Osteoblast (primary cell): ENCODE results near the gene GOLIM4. TPM values are rescaled to one million over a fixed set of nuclear protein-coding genes. Genes with fewer than 3 reads are reported as not detected.

Experiments
- DNase-seq: peaks from one replicate; pipeline ENCODE4 v3.0.0; 2011; ENCODE audit warnings: low spot score, mixed read lengths; ENCODE audit not compliant: insufficient read length; ENCODE audit errors: missing footprints
- H2AFZ ChIP-seq: 2 replicates; pipeline ENCODE4 v1.6.0; 2011; ENCODE audit warnings: mild to moderate bottlenecking, low read length
- H3K27ac ChIP-seq: 2 replicates; pipeline ENCODE4 v1.5.1; 2011; ENCODE audit warnings: mild to moderate bottlenecking, low read depth, low read length, moderate library complexity
- H3K27me3 ChIP-seq: 2 replicates; pipeline ENCODE4 v1.6.0; 2012; ENCODE audit warnings: mild to moderate bottlenecking, control low read depth, inconsistent platforms, low read length, moderate library complexity; ENCODE audit not compliant: insufficient read depth
- H3K36me3 ChIP-seq: 2 replicates; pipeline ENCODE4 v1.5.1; 2011; ENCODE audit warnings: mild to moderate bottlenecking, low read length, control low read depth, moderate library complexity; ENCODE audit not compliant: insufficient read depth
- H3K4me1 ChIP-seq: 2 replicates; pipeline ENCODE4 v1.5.1; 2011; ENCODE audit warnings: mild to moderate bottlenecking, low read length, control low read depth, moderate library complexity; ENCODE audit not compliant: insufficient read depth
- H3K4me2 ChIP-seq: 2 replicates; pipeline ENCODE4 v1.6.0; 2011; ENCODE audit warnings: mild to moderate bottlenecking, low read length; ENCODE audit not compliant: insufficient read depth
- H3K4me3 ChIP-seq: fragments of 200-600 bp; sonication (generic); 3 replicates; pipeline ENCODE4 v1.5.1; 2012; ENCODE audit warnings: mild to moderate bottlenecking, low read length, inconsistent platforms; ENCODE audit not compliant: insufficient read depth
- H3K79me2 ChIP-seq: 2 replicates; pipeline ENCODE4 v1.6.0; 2012; ENCODE audit warnings: mild to moderate bottlenecking, low read length, control low read depth, inconsistent platforms; ENCODE audit not compliant: insufficient read depth
- H3K9me3 ChIP-seq: 2 replicates; pipeline ENCODE4 v1.5.1; 2011; ENCODE audit warnings: low read depth, low read length, control low read depth
- H4K20me1 ChIP-seq: 2 replicates; pipeline ENCODE4 v1.6.0; 2012; ENCODE audit warnings: mild to moderate bottlenecking, low read length, control low read depth; ENCODE audit not compliant: insufficient read depth
- total RNA-seq: library from RNA; depleted of rRNA; stranded (reverse); fragments of >200 nt; gene quantifications from 2 replicates; pipeline ENCODE4 v1.2.3, GENCODE V29; 2012
- TF ChIP-seq, protein P1 (sequence below): IDR thresholded peaks from 2 replicates; pipeline ENCODE4 v1.5.1; 2011; ENCODE audit warnings: mild to moderate bottlenecking, low read depth, low read length, moderate library complexity; ENCODE audit errors: extremely low read depth

GOLIM4 gene
- total RNA-seq, 1 donor, result 44.5 TPM

DNA sequence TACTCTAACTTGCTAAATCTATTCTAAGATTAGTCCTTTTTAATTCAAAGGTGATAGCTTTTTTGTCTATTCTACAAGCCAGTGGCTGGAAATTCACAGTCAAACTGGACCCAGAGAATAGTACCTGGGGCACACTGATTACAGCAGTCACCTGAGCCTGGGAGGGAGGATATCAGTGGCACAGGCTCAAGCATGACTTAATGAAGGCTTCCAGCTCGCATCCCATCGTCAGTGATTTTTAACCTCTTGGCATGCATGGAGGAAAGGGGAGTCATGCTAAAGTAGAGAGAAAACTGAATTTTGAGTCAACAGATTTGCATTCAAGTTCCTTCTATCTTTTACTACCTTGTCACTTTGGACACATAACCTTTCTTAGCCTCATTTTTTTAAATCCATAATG is 24.8 kb downstream of the GOLIM4 start:
- TF ChIP-seq, protein P1, sequence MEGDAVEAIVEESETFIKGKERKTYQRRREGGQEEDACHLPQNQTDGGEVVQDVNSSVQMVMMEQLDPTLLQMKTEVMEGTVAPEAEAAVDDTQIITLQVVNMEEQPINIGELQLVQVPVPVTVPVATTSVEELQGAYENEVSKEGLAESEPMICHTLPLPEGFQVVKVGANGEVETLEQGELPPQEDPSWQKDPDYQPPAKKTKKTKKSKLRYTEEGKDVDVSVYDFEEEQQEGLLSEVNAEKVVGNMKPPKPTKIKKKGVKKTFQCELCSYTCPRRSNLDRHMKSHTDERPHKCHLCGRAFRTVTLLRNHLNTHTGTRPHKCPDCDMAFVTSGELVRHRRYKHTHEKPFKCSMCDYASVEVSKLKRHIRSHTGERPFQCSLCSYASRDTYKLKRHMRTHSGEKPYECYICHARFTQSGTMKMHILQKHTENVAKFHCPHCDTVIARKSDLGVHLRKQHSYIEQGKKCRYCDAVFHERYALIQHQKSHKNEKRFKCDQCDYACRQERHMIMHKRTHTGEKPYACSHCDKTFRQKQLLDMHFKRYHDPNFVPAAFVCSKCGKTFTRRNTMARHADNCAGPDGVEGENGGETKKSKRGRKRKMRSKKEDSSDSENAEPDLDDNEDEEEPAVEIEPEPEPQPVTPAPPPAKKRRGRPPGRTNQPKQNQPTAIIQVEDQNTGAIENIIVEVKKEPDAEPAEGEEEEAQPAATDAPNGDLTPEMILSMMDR, result no peak
- H2AFZ ChIP-seq, result no peak overlapping the region
- DNase-seq, result no peak
- no peaks in the 10 kb centered on the region for H3K27me3 ChIP-seq
- H3K4me1 ChIP-seq, result peaks cover 22% of the 10 kb centered on the region
- no peaks in the 10 kb centered on the region for H3K36me3 ChIP-seq
- no peaks in the 10 kb centered on the region for H3K9me3 ChIP-seq
- no peak overlapping the region for H3K4me3 ChIP-seq
- H3K4me2 ChIP-seq, result peak overlapping the region; percentile 14
- peak overlapping the region; percentile 91 for H3K27ac ChIP-seq
- peaks cover 69% of the 10 kb centered on the region for H3K79me2 ChIP-seq
- peaks cover 2% of the 10 kb centered on the region for H4K20me1 ChIP-seq

DNA sequence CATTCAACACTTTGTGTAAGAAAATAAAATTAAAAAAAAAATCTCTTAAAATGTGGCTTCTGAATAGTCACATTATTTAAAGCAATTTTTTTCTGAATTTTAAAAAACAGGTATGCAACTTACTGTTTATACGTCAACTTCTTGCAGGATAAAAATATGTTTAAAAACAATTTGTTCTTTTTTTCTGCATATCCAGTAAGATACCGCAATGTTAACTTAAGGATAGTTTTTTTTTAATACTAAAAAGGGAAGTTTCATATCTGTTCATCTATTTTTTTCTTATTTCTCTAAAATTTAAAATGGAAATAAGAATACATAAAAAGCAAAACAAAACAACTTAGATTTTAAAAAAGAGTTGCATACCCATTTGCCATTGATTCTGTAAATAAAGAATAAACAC is 27.4 kb downstream of the GOLIM4 start:
- Histone ChIP-seq H3K4me3 (no peak overlapping the region), H3K9me3 (no peaks in the 10 kb centered on the region), H4K20me1 (peaks cover 2% of the 10 kb centered on the region), H3K36me3 (no peaks in the 10 kb centered on the region), H3K79me2 (peaks cover 71% of the 10 kb centered on the region), H3K4me2 (no peak overlapping the region), H3K27ac (no peak overlapping the region), H3K27me3 (no peaks in the 10 kb centered on the region), H3K4me1 (peaks cover 16% of the 10 kb centered on the region), H2AFZ (no peak overlapping the region)
- TF ChIP-seq, protein P1, result no peak
- no peak for DNase-seq

DNA sequence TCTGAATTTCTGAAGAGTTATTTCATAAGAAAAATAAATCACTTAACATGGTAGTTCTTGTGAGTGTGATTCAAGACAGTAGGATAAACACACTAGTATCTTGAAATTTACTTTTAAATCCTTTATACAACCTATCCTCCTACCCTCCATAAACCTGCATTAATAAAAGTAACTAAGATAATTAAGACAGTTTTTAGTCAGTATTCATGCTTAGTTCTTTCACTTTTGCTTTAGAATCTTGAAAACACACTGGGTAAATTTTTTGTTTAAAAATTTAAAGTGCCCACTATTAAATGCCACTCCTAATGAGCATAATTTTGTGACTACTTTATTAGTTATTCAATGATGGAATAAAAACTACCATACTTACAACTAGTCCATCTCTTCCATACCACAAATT is 28.8 kb downstream of the GOLIM4 start:
- no peaks in the 10 kb centered on the region for H3K9me3 ChIP-seq
- no peak for DNase-seq
- H3K36me3 ChIP-seq, result no peaks in the 10 kb centered on the region
- H3K4me2 ChIP-seq, result peak overlapping the region; percentile 18
- H3K27ac ChIP-seq, result no peak overlapping the region
- no peak overlapping the region for H3K4me3 ChIP-seq
- H3K4me1 ChIP-seq, result peaks cover 16% of the 10 kb centered on the region
- no peak overlapping the region for H2AFZ ChIP-seq
- H3K79me2 ChIP-seq, result peaks cover 77% of the 10 kb centered on the region
- H4K20me1 ChIP-seq, result peaks cover 1% of the 10 kb centered on the region
- no peaks in the 10 kb centered on the region for H3K27me3 ChIP-seq
- TF ChIP-seq, protein P1, result no peak

DNA sequence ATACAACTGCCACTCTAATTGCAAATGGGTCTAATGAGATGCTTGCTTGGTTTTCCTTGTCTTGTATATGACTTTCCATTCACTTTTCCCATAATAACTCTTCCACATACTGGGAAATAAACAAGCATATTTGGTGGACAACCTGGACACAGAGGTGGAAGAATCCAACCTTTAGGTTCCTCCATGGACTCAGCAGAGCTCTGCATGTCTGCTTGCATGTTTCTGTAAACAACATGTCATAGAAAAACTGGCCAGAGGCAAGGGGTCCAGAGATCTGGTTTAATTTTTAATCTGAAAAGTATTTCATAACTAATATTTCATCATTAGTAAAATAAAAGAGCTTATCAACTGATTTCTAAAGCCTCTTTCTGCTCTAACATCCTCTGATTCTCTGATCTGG is 30.2 kb downstream of the GOLIM4 start:
- Histone ChIP-seq H3K4me1 (peaks cover 4% of the 10 kb centered on the region), H3K27ac (no peak overlapping the region), H3K4me2 (no peak overlapping the region)

More for the DNA sequence above, 30.2 kb downstream of the GOLIM4 start:
- H3K4me3 ChIP-seq, result no peak overlapping the region
- TF ChIP-seq, protein P1, result no peak
- H3K27me3 ChIP-seq, result no peaks in the 10 kb centered on the region
- H3K36me3 ChIP-seq, result no peaks in the 10 kb centered on the region
- no peak overlapping the region for H2AFZ ChIP-seq
- H4K20me1 ChIP-seq, result no peaks in the 10 kb centered on the region
- no peak for DNase-seq
- no peaks in the 10 kb centered on the region for H3K9me3 ChIP-seq
- H3K79me2 ChIP-seq, result peaks cover 84% of the 10 kb centered on the region
